Measurements from ENCODE around the gene HNRNPR. TPM values are rescaled to one million over a fixed set of nuclear protein-coding genes. Genes with fewer than 3 reads are reported as not detected.

Gene HNRNPR
- total RNA-seq, 1 experiment from 2014 or later = 141 TPM

DNA sequence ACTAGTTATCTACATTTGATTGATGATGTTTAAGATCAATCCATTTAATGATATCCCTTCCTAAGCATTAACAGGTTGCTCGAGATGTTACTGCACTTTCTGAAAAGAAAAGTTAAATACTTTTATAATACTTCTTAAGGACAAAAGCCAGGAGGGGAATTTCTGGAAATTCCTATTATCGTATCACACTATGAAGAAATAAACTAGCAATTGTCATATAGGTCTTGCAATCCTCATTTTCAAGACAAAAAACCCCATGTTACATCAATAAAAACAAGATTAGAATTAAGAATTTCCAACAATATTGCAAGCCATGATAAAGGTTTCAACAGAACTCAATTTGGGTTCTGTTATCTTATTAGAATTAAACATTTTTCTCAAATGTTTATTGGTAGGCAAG lies 47.2 kb downstream of the HNRNPR start:
- H3K9ac ChIP-seq (ENCODE audit: low read length) = no peak overlapping the region
- no peaks in the 10 kb centered on the region for H3K79me2 ChIP-seq (ENCODE audit: low read length)
- no peaks in the 10 kb centered on the region for H3K9me2 ChIP-seq (replicated peaks; ENCODE audit: low read length)
- no peak overlapping the region for H3K4me3 ChIP-seq (ENCODE audit: low read length)
- TF ChIP-seq, protein P1, sequence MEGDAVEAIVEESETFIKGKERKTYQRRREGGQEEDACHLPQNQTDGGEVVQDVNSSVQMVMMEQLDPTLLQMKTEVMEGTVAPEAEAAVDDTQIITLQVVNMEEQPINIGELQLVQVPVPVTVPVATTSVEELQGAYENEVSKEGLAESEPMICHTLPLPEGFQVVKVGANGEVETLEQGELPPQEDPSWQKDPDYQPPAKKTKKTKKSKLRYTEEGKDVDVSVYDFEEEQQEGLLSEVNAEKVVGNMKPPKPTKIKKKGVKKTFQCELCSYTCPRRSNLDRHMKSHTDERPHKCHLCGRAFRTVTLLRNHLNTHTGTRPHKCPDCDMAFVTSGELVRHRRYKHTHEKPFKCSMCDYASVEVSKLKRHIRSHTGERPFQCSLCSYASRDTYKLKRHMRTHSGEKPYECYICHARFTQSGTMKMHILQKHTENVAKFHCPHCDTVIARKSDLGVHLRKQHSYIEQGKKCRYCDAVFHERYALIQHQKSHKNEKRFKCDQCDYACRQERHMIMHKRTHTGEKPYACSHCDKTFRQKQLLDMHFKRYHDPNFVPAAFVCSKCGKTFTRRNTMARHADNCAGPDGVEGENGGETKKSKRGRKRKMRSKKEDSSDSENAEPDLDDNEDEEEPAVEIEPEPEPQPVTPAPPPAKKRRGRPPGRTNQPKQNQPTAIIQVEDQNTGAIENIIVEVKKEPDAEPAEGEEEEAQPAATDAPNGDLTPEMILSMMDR (conservative IDR thresholded peaks at IDR 0.05; ENCODE audit: low read depth, low read length) = no peak
- POLR2A ChIA-PET (ENCODE audit: unreplicated experiment) = no interaction called here
- CTCF ChIA-PET = no interaction called here
- no peak for ATAC-seq
- no peaks in the 10 kb centered on the region for H3K9me3 ChIP-seq (ENCODE audit: low read length)
- H3K4me2 ChIP-seq (ENCODE audit: low read length) = no peak overlapping the region
- intact Hi-C loops (cut with micrococcal nuclease) = no loop called here
- no peak overlapping the region for H2AFZ ChIP-seq (ENCODE audit: low read length)
- no peak for DNase-seq
- no peak overlapping the region for H3K27ac ChIP-seq (ENCODE audit: low read length)
- peaks cover 8% of the 10 kb centered on the region; the same call in 1 of the 2 replicates for H3K36me3 ChIP-seq (ENCODE audit: low read depth, low read length)
- H3K27me3 ChIP-seq (ENCODE audit: low read length) = no peaks in the 10 kb centered on the region
- H3K4me1 ChIP-seq (ENCODE audit: insufficient read depth, low read length) = no peaks in the 10 kb centered on the region
- H4K20me1 ChIP-seq (ENCODE audit: low read length) = no peaks in the 10 kb centered on the region
- no peaks in the 10 kb centered on the region for H3F3A ChIP-seq (ENCODE audit: low read length, unreplicated experiment)
- no TSS peak for BruUV-seq (replicated peaks)

DNA sequence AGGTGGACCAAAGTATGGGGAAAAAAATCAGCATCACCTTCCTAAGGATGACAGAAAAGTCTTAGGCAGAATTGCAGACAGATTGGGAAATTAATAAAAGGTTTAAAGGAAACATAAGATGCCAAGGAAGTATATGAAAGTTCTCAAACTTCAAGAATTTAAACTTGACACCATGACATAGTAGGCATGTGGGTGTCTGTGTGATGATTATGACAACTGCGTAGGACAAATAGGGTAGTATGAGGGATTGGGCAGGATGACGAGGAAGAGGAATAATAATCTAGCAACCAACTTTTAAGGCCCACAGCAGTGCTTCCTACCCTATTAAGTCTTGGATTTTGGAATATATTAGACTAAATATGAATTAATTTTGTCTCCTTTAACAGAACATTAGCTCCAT lies 52.4 kb downstream of the HNRNPR start:
- ChIA-PET POLR2A (ENCODE audit: unreplicated experiment) (no interaction called here), CTCF (no interaction called here)
- Histone ChIP-seq H3K4me3 (ENCODE audit: low read length) (no peak overlapping the region), H3F3A (ENCODE audit: low read length, unreplicated experiment) (peaks cover 4% of the 10 kb centered on the region), H3K27ac (ENCODE audit: low read length) (no peak overlapping the region), H3K79me2 (ENCODE audit: low read length) (no peaks in the 10 kb centered on the region), H3K36me3 (ENCODE audit: low read depth, low read length) (peaks cover 15% of the 10 kb centered on the region), H3K9ac (ENCODE audit: low read length) (no peak overlapping the region), H4K20me1 (ENCODE audit: low read length) (no peaks in the 10 kb centered on the region), H3K9me3 (ENCODE audit: low read length) (no peaks in the 10 kb centered on the region), H3K27me3 (ENCODE audit: low read length) (no peaks in the 10 kb centered on the region), H3K9me2 (replicated peaks; ENCODE audit: low read length) (no peaks in the 10 kb centered on the region), H3K4me1 (ENCODE audit: insufficient read depth, low read length) (no peaks in the 10 kb centered on the region), H2AFZ (ENCODE audit: low read length) (no peak overlapping the region), H3K4me2 (ENCODE audit: low read length) (no peak overlapping the region)
- TF ChIP-seq EZH2phosphoT487 (IDR thresholded peaks at IDR 0.05; ENCODE audit: borderline replicate concordance, low read length) = no peak
- DNase-seq (no peak), ATAC-seq (no peak)
- intact Hi-C loops (cut with micrococcal nuclease) = no loop called here
- BruUV-seq (replicated peaks) = no TSS peak

DNA sequence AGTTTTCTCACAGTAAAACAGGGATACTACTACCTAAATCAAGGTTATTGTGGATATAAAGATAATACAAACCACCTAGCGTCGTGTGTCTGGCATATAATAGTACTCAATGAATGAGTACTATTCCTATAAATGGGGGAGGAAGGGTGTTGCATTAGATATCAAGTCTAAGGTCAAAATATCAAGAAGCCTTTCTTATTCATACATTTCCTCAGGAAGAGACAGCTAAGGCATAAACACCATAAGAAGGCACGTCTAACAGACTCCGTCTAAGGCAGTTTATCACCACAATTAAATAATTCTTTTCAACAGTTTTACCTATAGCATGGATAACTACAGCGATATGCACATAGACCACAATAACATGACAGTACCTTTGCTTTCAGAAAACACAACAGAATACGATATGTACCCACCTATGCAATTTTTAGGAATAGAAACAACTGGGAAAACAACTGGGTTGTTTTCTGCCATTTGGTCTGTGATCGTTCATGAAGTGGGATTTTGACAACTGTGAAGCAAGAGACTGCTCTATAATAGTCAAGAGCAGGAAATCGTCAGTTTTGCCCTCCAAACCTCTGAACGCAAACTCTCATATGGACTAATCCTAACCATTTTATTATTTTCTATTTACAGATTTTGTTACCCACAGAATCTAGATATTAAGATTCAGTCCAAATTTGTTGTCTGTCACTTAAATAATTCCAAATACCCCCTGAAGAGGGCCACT lies 53.1 kb downstream of the HNRNPR start:
- ChIA-PET POLR2A (ENCODE audit: unreplicated experiment) (no interaction called here), CTCF (no interaction called here)
- no peak overlapping the region for H3K4me2 ChIP-seq (ENCODE audit: low read length)

More for the DNA sequence above, 53.1 kb downstream of the HNRNPR start:
- Histone ChIP-seq H3K27ac (ENCODE audit: low read length) (no peak overlapping the region), H2AFZ (ENCODE audit: low read length) (no peak overlapping the region), H3K27me3 (ENCODE audit: low read length) (no peaks in the 10 kb centered on the region), H4K20me1 (ENCODE audit: low read length) (no peaks in the 10 kb centered on the region), H3K79me2 (ENCODE audit: low read length) (no peaks in the 10 kb centered on the region), H3K9me3 (ENCODE audit: low read length) (no peaks in the 10 kb centered on the region), H3K4me1 (ENCODE audit: insufficient read depth, low read length) (no peaks in the 10 kb centered on the region), H3K9me2 (replicated peaks; ENCODE audit: low read length) (no peaks in the 10 kb centered on the region), H3K4me3 (ENCODE audit: low read length) (no peak overlapping the region), H3K9ac (ENCODE audit: low read length) (no peak overlapping the region), H3K36me3 (ENCODE audit: low read depth, low read length) (peaks cover 18% of the 10 kb centered on the region), H3F3A (ENCODE audit: low read length, unreplicated experiment) (peaks cover 7% of the 10 kb centered on the region)
- BruUV-seq (replicated peaks) = no TSS peak
- no peak for ATAC-seq
- DNase-seq = no peak
- intact Hi-C loops (cut with micrococcal nuclease) = no loop called here
- TF ChIP-seq EZH2phosphoT487 (IDR thresholded peaks at IDR 0.05; ENCODE audit: borderline replicate concordance, low read length) = no peak
- TF ChIP-seq, protein P1 (conservative IDR thresholded peaks at IDR 0.05; ENCODE audit: low read depth, low read length) = no peak

All from PC-3 (cell line).